Spinal cord (tissue), 10 donors: ENCODE results near the gene MYRIP. TPM values are rescaled to one million over a fixed set of nuclear protein-coding genes. Genes with fewer than 3 reads are reported as not detected.

Experiments used
- DNase-seq, 6 donors: peaks; one replicate each; pipeline versions ENCODE4 v3.0.0 to v3.0.0-alpha.2; 2013 to 2015; ENCODE audit warnings: low spot score in 6 of 6, low read depth in 4 of 6
- H3K27ac ChIP-seq: one replicate; pipeline ENCODE4 v1.5.1; 2013; ENCODE audit warnings: low read depth, low read length, control low read depth
- H3K27me3 ChIP-seq: one replicate; pipeline ENCODE4 v1.6.1; 2013; ENCODE audit warnings: low read length; ENCODE audit not compliant: control insufficient read depth, insufficient read depth
- H3K36me3 ChIP-seq: one replicate; pipeline ENCODE4 v1.6.1; 2013; ENCODE audit warnings: low read length; ENCODE audit not compliant: control insufficient read depth, insufficient read depth
- H3K4me1 ChIP-seq: one replicate; pipeline ENCODE4 v1.6.1; 2013; ENCODE audit warnings: low read length; ENCODE audit not compliant: control insufficient read depth, insufficient read depth
- H3K4me3 ChIP-seq: one replicate; pipeline ENCODE4 v1.5.1; 2013; ENCODE audit warnings: low read depth, low read length, control low read depth
- H3K9me3 ChIP-seq: one replicate; pipeline ENCODE4 v1.6.1; 2013; ENCODE audit warnings: low read length; ENCODE audit not compliant: control insufficient read depth, insufficient read depth
- WGBS: methylation state at CpG from one replicate; pipeline ENCODE4 v1.1.5; 2013; ENCODE audit warnings: missing lambda C conversion rate; ENCODE audit not compliant: insufficient coverage; 5-methylcytosine and 5-hydroxymethylcytosine counted together
- polyA plus RNA-seq, 2 donors: library from polyadenylated mRNA; unstranded; fragments of 120-200 nt; gene quantifications; one replicate each; pipeline ENCODE4 v1.2.1, GENCODE V29; 2013; ENCODE audit not compliant: insufficient read length in 2 of 2
- total RNA-seq, 2 donors: library from RNA; depleted of rRNA in 1 of 2; stranded (reverse); fragments of 120-200 nt in 1 of 2; fragments of >200 nt in 1 of 2; gene quantifications; one replicate each; pipeline versions ENCODE4 v1.2.3 to v1.2.4, GENCODE V29; 2013 to 2014
- donor health status: healthy.

Gene MYRIP
- total and polyA plus RNA-seq, 4 donors = 12.5 to 18.5 (median 15.0) TPM

DNA sequence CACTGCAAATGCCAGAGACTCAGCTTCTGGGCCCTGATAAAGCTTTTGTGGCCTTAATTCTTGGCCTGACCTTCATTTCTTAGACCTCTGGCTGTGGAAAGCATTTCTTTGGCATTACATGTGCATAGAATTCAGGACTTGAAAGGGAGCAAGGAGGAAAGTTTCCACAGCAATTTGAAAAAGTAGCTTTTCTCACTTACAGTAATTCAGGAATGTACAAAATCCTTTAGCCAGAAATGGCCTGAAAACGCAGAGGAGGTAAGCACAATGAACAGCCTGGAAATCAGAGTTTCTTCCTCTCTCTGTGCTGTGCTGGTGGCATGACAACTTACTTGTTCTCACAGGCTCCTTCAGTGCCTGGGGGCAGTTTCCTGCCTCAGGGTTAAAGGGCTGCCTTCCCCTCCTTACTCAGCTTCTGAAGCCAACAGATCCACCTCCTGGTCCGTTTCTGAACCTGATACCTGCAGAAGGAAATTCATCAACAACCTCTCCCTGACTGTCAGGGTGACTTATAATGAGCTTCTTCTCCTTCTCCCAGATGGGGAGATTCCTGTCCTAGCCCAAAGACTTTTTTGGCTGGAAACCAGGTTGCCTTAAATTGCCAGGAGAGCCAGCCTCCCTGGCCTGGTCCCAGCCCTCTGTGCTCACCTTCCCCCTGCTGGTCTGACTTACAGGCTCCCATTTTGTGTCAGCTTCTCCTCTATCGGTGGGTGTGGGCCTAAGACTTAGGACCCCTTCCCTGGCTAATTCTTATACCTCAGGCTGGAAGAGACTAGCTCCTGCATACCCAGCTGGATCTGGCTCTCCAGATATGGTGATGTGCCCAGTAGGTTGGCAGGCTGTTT lies 102.3 kb downstream of the MYRIP start:
- 49% methylated on average over 2 of the region's 3 CpGs for WGBS
- DNase-seq = peak in 1 of 6 donors; percentile 58
- Histone ChIP-seq H3K36me3 (no peaks in the 10 kb centered on the region), H3K27me3 (no peaks in the 10 kb centered on the region), H3K4me3 (no peak overlapping the region), H3K4me1 (peaks cover 4% of the 10 kb centered on the region), H3K9me3 (no peaks in the 10 kb centered on the region), H3K27ac (no peak overlapping the region)

- Histone ChIP-seq H3K9me3 (no peaks in the 10 kb centered on the region), H3K36me3 (no peaks in the 10 kb centered on the region), H3K4me3 (no peak overlapping the region), H3K27me3 (no peaks in the 10 kb centered on the region), H3K27ac (no peak overlapping the region), H3K4me1 (no peaks in the 10 kb centered on the region)
- DNase-seq = no peak
- WGBS = no CpG with 5 or more reads among the region's 2 CpGs
Observed at GRCh38 chr3:39915027-39915426, 105.6 kb downstream of the MYRIP start.

- WGBS = no CpG with 5 or more reads among the region's 1 CpG
- DNase-seq = no peak
Observed at GRCh38 chr3:39917065-39917773, 107.8 kb downstream of the MYRIP start.

DNA sequence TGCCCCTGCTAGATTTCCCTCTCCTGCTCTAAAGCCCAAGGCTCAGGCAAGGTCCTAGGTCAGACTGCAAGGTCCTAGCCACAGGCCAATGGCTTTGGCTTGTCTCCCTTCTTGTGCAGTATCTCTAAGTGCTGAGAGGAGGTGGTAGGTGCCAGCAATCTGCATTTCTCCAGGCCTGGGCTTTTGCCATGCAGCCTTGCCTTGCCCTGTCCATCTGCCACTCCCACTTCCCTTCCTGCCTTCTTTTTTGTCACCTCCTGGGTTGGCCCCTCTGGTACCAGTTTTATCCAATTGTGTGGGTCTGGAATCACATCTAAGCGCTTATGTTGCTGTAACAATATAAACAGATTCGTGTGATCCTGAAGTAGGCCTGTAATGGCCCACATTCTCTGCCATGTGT lies 109.9 kb downstream of the MYRIP start:
- Histone ChIP-seq H3K27ac (no peak overlapping the region), H3K27me3 (no peaks in the 10 kb centered on the region), H3K4me1 (no peaks in the 10 kb centered on the region), H3K36me3 (no peaks in the 10 kb centered on the region), H3K4me3 (no peak overlapping the region), H3K9me3 (peaks cover 2% of the 10 kb centered on the region)
- DNase-seq = no peak
- WGBS = 100% methylated on average over 1 of the region's 2 CpGs

More at GRCh38 chr3:39917065-39917773, 107.8 kb downstream of the MYRIP start:
- no peak overlapping the region for H3K27ac ChIP-seq
- H3K36me3 ChIP-seq = no peaks in the 10 kb centered on the region
- H3K9me3 ChIP-seq = no peaks in the 10 kb centered on the region
- H3K4me1 ChIP-seq = no peaks in the 10 kb centered on the region
- no peak overlapping the region for H3K4me3 ChIP-seq
- H3K27me3 ChIP-seq = no peaks in the 10 kb centered on the region

DNA sequence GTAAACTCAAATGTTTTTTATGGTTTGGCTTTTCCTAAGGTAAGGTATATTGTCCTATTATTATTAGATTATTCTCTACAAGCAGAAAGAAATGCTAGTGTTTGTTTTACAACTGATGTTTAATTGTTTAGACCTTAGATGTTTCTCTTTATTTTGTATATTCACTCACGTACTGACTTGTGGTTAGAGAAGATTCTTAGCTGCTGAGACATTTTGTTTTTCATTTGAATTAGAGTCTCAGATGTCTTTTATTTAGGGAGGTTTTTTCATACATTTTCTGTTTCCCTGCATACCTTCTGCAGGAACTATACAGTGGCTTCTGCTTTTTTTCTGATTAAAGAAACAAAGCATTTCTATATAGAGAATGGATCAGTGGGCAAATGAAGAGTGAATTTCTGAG lies 110.9 kb downstream of the MYRIP start:
- DNase-seq = no peak
- no peak overlapping the region for H3K4me3 ChIP-seq
- no peaks in the 10 kb centered on the region for H3K4me1 ChIP-seq
- H3K9me3 ChIP-seq = peaks cover 2% of the 10 kb centered on the region
- no CpG with 5 or more reads among the region's 1 CpG for WGBS
- no peak overlapping the region for H3K27ac ChIP-seq
- no peaks in the 10 kb centered on the region for H3K36me3 ChIP-seq
- no peaks in the 10 kb centered on the region for H3K27me3 ChIP-seq

DNA sequence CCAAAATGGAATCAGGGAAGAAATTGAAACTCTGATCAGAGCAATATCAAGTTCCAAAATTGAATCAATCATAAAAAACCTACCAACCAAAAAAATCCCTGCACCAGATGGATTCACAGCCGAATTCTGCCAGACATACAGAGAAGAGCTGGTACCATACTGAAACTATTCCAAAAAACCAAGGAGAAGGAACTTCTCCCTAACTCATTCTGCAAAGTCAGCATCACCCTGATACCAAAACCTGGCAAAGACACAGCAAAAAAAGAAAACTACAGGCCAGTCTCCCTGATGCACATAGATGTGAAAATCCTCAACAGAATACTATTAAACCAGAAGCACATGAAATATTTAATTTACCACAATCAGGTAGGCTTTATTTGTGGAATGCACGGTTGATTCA lies 118.1 kb downstream of the MYRIP start:
- Histone ChIP-seq H3K36me3 (no peaks in the 10 kb centered on the region), H3K4me1 (no peaks in the 10 kb centered on the region), H3K4me3 (no peak overlapping the region), H3K27me3 (no peaks in the 10 kb centered on the region), H3K9me3 (peaks cover 5% of the 10 kb centered on the region), H3K27ac (no peak overlapping the region)
- DNase-seq = peak in 1 of 6 donors; percentile 11
- WGBS = 100% methylated on average over 1 of the region's 2 CpGs

DNA sequence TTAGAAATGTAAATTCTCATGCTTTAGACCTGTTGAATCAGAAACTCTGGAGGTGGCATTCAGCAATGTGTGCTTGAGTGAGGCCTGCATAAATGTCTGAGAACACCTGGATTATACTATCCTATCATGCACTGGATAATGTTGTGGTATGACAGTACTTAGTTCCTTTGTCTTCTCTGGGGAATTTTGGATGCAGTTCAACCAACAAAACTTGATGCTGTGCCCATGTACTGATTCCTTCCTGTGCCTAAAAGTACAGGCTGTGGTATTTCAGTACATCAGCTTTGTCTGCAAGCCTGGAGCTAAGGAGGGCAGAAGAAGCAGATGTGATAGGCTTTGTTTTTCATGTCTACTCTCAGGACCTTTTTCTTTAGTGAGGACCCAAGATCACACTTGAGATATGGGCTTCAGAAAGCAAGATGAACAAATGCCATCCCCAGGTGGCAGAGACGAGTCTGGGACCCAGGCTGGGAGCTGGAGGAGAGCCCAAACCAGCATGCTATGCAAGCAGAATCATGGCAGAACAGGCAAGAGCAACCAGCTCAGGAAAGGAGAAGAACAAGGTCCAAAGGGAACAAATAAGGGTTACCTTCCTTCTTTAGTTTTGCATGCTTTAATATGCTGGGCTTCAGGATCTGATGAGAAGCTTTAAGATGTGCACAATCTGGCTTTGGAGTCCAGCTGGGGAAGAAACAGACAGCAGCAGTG lies 124.7 kb downstream of the MYRIP start:
- H3K27ac ChIP-seq = no peak overlapping the region
- no peak overlapping the region for H3K4me3 ChIP-seq
- no peaks in the 10 kb centered on the region for H3K9me3 ChIP-seq
- no peaks in the 10 kb centered on the region for H3K4me1 ChIP-seq
- 60% methylated on average over 1 of the region's 1 CpG for WGBS
- no peak for DNase-seq
- no peaks in the 10 kb centered on the region for H3K36me3 ChIP-seq
- no peaks in the 10 kb centered on the region for H3K27me3 ChIP-seq

- no peaks in the 10 kb centered on the region for H3K9me3 ChIP-seq
- no peaks in the 10 kb centered on the region for H3K27me3 ChIP-seq
- no peak overlapping the region for H3K27ac ChIP-seq
- no peak for DNase-seq
- H3K4me1 ChIP-seq = no peaks in the 10 kb centered on the region
- no peak overlapping the region for H3K4me3 ChIP-seq
- H3K36me3 ChIP-seq = no peaks in the 10 kb centered on the region
- 81% methylated on average over 5 of the region's 5 CpGs for WGBS
Observed at GRCh38 chr3:39934696-39935095, 125.3 kb downstream of the MYRIP start.

- no peak overlapping the region for H3K27ac ChIP-seq
- H3K36me3 ChIP-seq = no peaks in the 10 kb centered on the region
- H3K9me3 ChIP-seq = no peaks in the 10 kb centered on the region
- no peaks in the 10 kb centered on the region for H3K4me1 ChIP-seq
- no peaks in the 10 kb centered on the region for H3K27me3 ChIP-seq
- no CpG with 5 or more reads among the region's 1 CpG for WGBS
- no peak overlapping the region for H3K4me3 ChIP-seq
- DNase-seq = no peak
Observed at GRCh38 chr3:39935261-39935660, 125.9 kb downstream of the MYRIP start.
